Suprapubic skin (tissue), 4 donors: ENCODE results near the gene ST6GAL1. TPM values are rescaled to one million over a fixed set of nuclear protein-coding genes. Genes with fewer than 3 reads are reported as not detected.
"Not testable (repeated sequence)": the region's sequence is repeated elsewhere in the genome, so short reads cannot be mapped to it uniquely, and the experiment has no call there.

Source experiments
- DNase-seq, 2 donors: peaks; one replicate each; pipeline ENCODE4 v3.0.0-alpha.2; 2019; ENCODE audit warnings: low spot score in 2 of 2
- H3K27ac ChIP-seq: fragments of 200-600 bp; sonication (generic); one replicate; pipeline ENCODE4 v1.5.1; 2019
- H3K27me3 ChIP-seq: fragments of 200-600 bp; sonication (generic); one replicate; pipeline ENCODE4 v1.5.1; 2019
- H3K36me3 ChIP-seq: fragments of 200-600 bp; sonication (generic); one replicate; pipeline ENCODE4 v1.5.1; 2019
- H3K4me1 ChIP-seq: fragments of 200-600 bp; sonication (generic); one replicate; pipeline ENCODE4 v1.5.1; 2019
- H3K4me3 ChIP-seq: fragments of 200-600 bp; sonication (generic); one replicate; pipeline ENCODE4 v1.5.1; 2019; ENCODE audit warnings: mild to moderate bottlenecking
- H3K9me3 ChIP-seq: fragments of 200-600 bp; sonication (generic); one replicate; pipeline ENCODE4 v1.5.1; 2019
- EP300 ChIP-seq: sonication (generic); formaldehyde crosslinking; IDR thresholded peaks from one replicate; pipeline ENCODE4 v1.6.1; 2017; ENCODE audit warnings: antibody characterized with exemption
- POLR2A ChIP-seq, 2 donors: fragments of 450-650 bp; IDR thresholded peaks; one replicate each; pipeline ENCODE4 v1.6.1; 2017; ENCODE audit warnings: antibody characterized with exemption in 2 of 2, mild to moderate bottlenecking in 2 of 2, moderate library complexity in 2 of 2
- POLR2AphosphoS5 ChIP-seq, 3 donors: sonication (generic); formaldehyde crosslinking; IDR thresholded peaks; one replicate each; pipeline ENCODE4 v1.6.1; 2017; ENCODE audit warnings: antibody characterized with exemption in 3 of 3
- WGBS: methylation state at CpG from one replicate; pipeline ENCODE4 v1.1.5; 2018; 5-methylcytosine and 5-hydroxymethylcytosine counted together
- total RNA-seq, 4 donors: library from RNA; depleted of rRNA; stranded (reverse); fragments of >200 nt; gene quantifications; one replicate each; pipeline ENCODE4 v1.1.0, GENCODE V29; 2016
- TF ChIP-seq, protein P1 (sequence below), 2 donors: fragments of 200-600 bp in 1 of 2; fragments of 450-650 bp in 1 of 2; sonication (generic) in 1 of 2; IDR thresholded peaks; one replicate each; pipeline ENCODE4 v1.5.1; 2016 to 2019; ENCODE audit warnings: antibody characterized with exemption in 2 of 2, mild to moderate bottlenecking in 1 of 2, moderate library complexity in 1 of 2

ST6GAL1 gene
- 10 to 100 TPM; 23.9 to 42.2 (median 31.9) TPM for total RNA-seq

DNA sequence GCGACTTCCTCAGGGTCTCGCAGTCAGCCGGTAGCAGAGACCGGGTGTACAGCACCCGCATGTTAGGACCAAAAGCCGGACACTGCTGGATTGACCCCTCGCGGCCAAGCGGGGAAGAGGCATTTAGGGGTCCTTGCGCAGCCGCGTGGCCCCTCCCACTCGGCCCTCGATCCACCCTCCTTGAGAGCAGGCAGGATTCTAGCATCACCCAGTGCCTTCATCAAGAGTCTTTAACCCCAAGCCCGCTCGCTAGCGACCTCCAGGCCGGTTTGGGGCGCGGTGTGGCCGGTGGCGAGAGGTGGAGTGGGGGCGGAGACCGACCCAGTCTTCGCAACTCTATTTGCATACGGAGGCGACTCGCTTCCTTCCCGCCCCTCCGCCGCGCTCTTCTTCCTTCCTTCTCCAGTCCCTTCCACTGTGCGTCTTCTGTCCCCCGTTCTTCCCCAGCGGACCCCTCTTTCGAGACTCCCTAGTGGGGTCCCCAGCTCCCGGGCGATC, at the start of gene ST6GAL1:
Gene ST6GAL1, plus strand, starts transcription at position 384 of the 498 bp plus-strand sequence. CDS start 112,178 bp downstream, outside the sequence.
- peak in 1 of 2 donors; percentile 76 for DNase-seq
- Histone ChIP-seq H3K4me1 (peaks cover 42% of the 10 kb centered on the region), H3K9me3 (no peaks in the 10 kb centered on the region), H3K27ac (peak within 1 kb of the TSS; percentile 85), H3K4me3 (peak within 1 kb of the TSS; percentile 88), H3K27me3 (no peaks in the 10 kb centered on the region), H3K36me3 (no peaks in the 10 kb centered on the region)
- 4% methylated on average over 26 of the region's 38 CpGs for WGBS
- TF ChIP-seq, protein P1, sequence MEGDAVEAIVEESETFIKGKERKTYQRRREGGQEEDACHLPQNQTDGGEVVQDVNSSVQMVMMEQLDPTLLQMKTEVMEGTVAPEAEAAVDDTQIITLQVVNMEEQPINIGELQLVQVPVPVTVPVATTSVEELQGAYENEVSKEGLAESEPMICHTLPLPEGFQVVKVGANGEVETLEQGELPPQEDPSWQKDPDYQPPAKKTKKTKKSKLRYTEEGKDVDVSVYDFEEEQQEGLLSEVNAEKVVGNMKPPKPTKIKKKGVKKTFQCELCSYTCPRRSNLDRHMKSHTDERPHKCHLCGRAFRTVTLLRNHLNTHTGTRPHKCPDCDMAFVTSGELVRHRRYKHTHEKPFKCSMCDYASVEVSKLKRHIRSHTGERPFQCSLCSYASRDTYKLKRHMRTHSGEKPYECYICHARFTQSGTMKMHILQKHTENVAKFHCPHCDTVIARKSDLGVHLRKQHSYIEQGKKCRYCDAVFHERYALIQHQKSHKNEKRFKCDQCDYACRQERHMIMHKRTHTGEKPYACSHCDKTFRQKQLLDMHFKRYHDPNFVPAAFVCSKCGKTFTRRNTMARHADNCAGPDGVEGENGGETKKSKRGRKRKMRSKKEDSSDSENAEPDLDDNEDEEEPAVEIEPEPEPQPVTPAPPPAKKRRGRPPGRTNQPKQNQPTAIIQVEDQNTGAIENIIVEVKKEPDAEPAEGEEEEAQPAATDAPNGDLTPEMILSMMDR (IDR thresholded peaks at IDR 0.05), result peak in 1 of 2 donors; percentile 29
- TF ChIP-seq POLR2A (IDR thresholded peaks at IDR 0.05), result no peak

- no peak overlapping the region for H3K4me3 ChIP-seq
- DNase-seq, result no peak
- WGBS, result 64% methylated on average over 4 of the region's 4 CpGs
- H3K4me1 ChIP-seq, result no peaks in the 10 kb centered on the region
- no peaks in the 10 kb centered on the region for H3K36me3 ChIP-seq
- no peak overlapping the region for H3K27ac ChIP-seq
- no peaks in the 10 kb centered on the region for H3K9me3 ChIP-seq
- no peaks in the 10 kb centered on the region for H3K27me3 ChIP-seq
- TF ChIP-seq EP300 (no peak), POLR2A (IDR thresholded peaks at IDR 0.05) (no peak), POLR2AphosphoS5 (IDR thresholded peaks at IDR 0.05) (no peak)
- TF ChIP-seq, protein P1 (IDR thresholded peaks at IDR 0.05), result no peak
Measured at GRCh38 chr3:186882150-186882524, 48.2 kb upstream of the ST6GAL1 start.

- TF ChIP-seq POLR2AphosphoS5 (IDR thresholded peaks at IDR 0.05), result no peak
- TF ChIP-seq, protein P1 (IDR thresholded peaks at IDR 0.05), result no peak
- no peak for TF ChIP-seq EP300
- no peak for TF ChIP-seq POLR2A (IDR thresholded peaks at IDR 0.05)
- DNase-seq, result no peak
- whole genome bisulfite sequencing, result 81% methylated on average over 6 of the region's 6 CpGs
Measured at GRCh38 chr3:186882881-186883685, 47.2 kb upstream of the ST6GAL1 start.

DNA sequence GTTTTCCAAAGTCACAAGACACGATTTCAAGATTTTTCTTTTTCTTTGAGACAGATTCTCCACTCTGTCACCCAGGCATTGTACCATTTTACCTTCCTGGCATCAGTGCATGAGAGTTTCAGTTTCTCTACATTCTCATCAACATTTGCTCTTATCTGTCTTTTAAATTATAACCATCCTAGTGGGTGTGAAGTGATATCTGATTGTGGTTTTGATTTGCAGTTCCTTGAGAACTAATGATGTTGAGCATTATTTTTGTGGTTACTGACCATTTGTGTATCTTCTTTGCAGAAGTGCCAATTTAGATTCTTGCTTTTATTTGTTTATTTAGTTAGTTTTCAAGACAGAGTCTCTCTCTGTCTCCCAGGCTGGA, 46.7 kb upstream of the ST6GAL1 start:
- WGBS, result 81% methylated on average over 1 of the region's 1 CpG
- Histone ChIP-seq H3K9me3 (no peaks in the 10 kb centered on the region), H3K27me3 (no peaks in the 10 kb centered on the region), H3K27ac (no peak overlapping the region), H3K4me3 (no peak overlapping the region), H3K36me3 (no peaks in the 10 kb centered on the region), H3K4me1 (no peaks in the 10 kb centered on the region)
- no peak for DNase-seq
- TF ChIP-seq POLR2A (IDR thresholded peaks at IDR 0.05), result no peak
- no peak for TF ChIP-seq EP300
- TF ChIP-seq POLR2AphosphoS5 (IDR thresholded peaks at IDR 0.05), result no peak
- TF ChIP-seq, protein P1 (IDR thresholded peaks at IDR 0.05), result no peak

More at GRCh38 chr3:186882881-186883685, 47.2 kb upstream of the ST6GAL1 start:
- no peaks in the 10 kb centered on the region for H3K27me3 ChIP-seq
- H3K9me3 ChIP-seq, result no peaks in the 10 kb centered on the region
- H3K36me3 ChIP-seq, result no peaks in the 10 kb centered on the region
- no peak overlapping the region for H3K27ac ChIP-seq
- no peaks in the 10 kb centered on the region for H3K4me1 ChIP-seq
- no peak overlapping the region for H3K4me3 ChIP-seq

DNA sequence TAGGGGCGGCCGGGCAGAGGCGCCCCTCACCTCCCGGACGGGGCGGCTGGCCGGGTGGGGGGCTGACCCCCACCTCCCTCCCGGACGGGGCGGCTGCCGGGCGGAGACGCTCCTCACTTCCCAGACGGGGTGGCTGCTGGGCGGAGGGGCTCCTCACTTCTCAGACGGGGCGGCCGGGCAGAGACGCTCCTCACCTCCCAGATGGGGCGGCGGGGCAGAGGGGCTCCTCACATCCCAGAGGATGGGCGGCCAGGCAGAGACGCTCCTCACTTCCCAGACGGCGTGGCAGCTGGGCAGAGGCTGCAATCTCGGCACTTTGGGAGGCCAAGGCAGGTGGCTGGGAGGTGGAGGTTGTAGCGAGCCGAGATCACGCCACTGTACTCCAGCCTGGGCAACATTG, 45.5 kb upstream of the ST6GAL1 start:
- WGBS, result 100% methylated on average over 1 of the region's 29 CpGs
- H3K9me3 ChIP-seq, H3K27ac ChIP-seq, H3K4me3 ChIP-seq, DNase-seq, H3K27me3 ChIP-seq, H3K4me1 ChIP-seq, H3K36me3 ChIP-seq: not testable (repeated sequence)
